Activated CD4-positive, alpha-beta T cell treated with anti-CD3 and anti-CD28 coated beads, Interleukin-2, amount 10 ng/mL, durations not matched to agents 24 days and 14 days (primary cell): ENCODE measurements around the gene FOXI2. TPM values are rescaled to one million over a fixed set of nuclear protein-coding genes. Genes with fewer than 3 reads are reported as not detected.

Experiments
- DNase-seq: peaks from one replicate; pipeline ENCODE4 v3.0.0; 2022
- H3K27ac Mint-ChIP-seq: one replicate; pipeline ENCODE4 v1.8.0; 2022; ENCODE audit warnings: mild to moderate bottlenecking, mixed read lengths
- H3K27me3 Mint-ChIP-seq: one replicate; pipeline ENCODE4 v1.8.0; 2022; ENCODE audit warnings: mixed read lengths
- H3K36me3 Mint-ChIP-seq: one replicate; pipeline ENCODE4 v1.8.0; 2022; ENCODE audit warnings: low read depth, mild to moderate bottlenecking, mixed read lengths
- H3K4me1 Mint-ChIP-seq: one replicate; pipeline ENCODE4 v1.8.0; 2021; ENCODE audit warnings: mixed read lengths
- H3K4me3 Mint-ChIP-seq: one replicate; pipeline ENCODE4 v1.8.0; 2022; ENCODE audit warnings: mild to moderate bottlenecking, moderate library complexity, mixed read lengths
- H3K9me3 Mint-ChIP-seq: one replicate; pipeline ENCODE4 v1.8.0; 2021; ENCODE audit warnings: mixed read lengths
- intact Hi-C: fragments of 100-400 bp; cut with micrococcal nuclease; formaldehyde crosslinking; loops from one replicate; pipeline ENCODE4 v1.15.1; 2023
- total RNA-seq: library from RNA; stranded (reverse); gene quantifications from 2 replicates; pipeline ENCODE4 v1.2.3, GENCODE V29; 2022

The FOXI2 gene
- total RNA-seq, 1 donor from 2014 or later = not detected

- intact Hi-C loops = no loop called here
- Mint-ChIP-seq H3K4me1 (no peaks in the 10 kb centered on the region), H3K27ac (no peak overlapping the region), H3K9me3 (no peaks in the 10 kb centered on the region), H3K36me3 (no peaks in the 10 kb centered on the region), H3K27me3 (peaks cover 37% of the 10 kb centered on the region), H3K4me3 (no peak overlapping the region)
- DNase-seq = no peak
Measured at GRCh38 chr10:127735723-127736221, 1.2 kb upstream of the FOXI2 start.

GRCh38 chr10:127736222-127736914 is 617 bp upstream of the FOXI2 start:
- H3K4me3 Mint-ChIP-seq = no peak overlapping the region
- intact Hi-C loops = no loop called here
- H3K36me3 Mint-ChIP-seq = no peaks in the 10 kb centered on the region
- no peaks in the 10 kb centered on the region for H3K4me1 Mint-ChIP-seq
- DNase-seq = no peak
- H3K27me3 Mint-ChIP-seq = peaks cover 37% of the 10 kb centered on the region
- H3K9me3 Mint-ChIP-seq = no peaks in the 10 kb centered on the region
- no peak overlapping the region for H3K27ac Mint-ChIP-seq

DNA sequence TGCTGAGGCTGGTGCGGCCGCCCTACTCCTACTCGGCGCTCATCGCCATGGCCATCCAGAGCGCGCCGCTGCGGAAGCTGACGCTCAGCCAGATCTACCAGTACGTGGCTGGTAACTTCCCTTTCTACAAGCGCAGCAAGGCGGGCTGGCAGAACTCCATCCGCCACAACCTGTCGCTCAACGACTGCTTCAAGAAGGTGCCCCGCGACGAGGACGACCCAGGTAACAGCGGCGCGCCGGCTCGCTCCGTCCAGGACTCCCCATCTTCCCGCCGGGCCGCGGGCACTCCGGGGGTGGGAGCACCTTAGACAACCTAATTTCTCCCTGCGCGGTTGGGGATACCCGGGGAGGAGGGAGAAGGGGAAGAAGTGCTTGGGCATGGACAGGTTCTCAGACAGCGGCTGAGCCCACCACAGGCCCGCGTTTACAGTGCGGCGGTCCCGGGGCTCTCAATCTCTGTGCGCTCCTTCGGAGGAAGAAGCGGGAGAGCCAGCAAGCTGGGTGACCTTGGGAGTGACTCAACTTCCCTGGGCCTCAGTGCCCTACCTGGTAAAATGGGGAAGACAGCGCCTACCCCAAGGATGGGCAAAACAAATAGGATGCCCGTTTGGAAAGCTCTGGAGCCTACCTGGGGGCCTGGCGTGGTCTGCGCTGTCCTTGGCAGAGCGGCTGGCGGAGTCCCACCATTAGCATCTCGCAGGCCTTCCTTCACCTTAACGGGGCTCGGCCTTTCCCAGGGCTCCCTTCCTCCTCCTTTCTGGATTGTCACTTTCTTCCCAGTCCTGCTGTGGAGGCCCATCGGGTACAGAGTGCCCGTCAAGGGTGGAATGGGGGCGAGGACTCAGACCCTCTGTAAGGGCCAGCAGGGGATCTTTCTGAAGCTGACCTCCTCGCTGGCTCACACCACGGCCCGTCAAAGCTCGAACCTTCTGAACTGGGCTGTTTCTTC is 852 bp downstream of the FOXI2 start:
- DNase-seq = no peak
- intact Hi-C loops = no loop called here
- no peaks in the 10 kb centered on the region for H3K9me3 Mint-ChIP-seq
- no peaks in the 10 kb centered on the region for H3K36me3 Mint-ChIP-seq
- peaks cover 37% of the 10 kb centered on the region for H3K27me3 Mint-ChIP-seq
- no peak overlapping the region for H3K4me3 Mint-ChIP-seq
- H3K27ac Mint-ChIP-seq = no peak overlapping the region
- no peaks in the 10 kb centered on the region for H3K4me1 Mint-ChIP-seq

DNA sequence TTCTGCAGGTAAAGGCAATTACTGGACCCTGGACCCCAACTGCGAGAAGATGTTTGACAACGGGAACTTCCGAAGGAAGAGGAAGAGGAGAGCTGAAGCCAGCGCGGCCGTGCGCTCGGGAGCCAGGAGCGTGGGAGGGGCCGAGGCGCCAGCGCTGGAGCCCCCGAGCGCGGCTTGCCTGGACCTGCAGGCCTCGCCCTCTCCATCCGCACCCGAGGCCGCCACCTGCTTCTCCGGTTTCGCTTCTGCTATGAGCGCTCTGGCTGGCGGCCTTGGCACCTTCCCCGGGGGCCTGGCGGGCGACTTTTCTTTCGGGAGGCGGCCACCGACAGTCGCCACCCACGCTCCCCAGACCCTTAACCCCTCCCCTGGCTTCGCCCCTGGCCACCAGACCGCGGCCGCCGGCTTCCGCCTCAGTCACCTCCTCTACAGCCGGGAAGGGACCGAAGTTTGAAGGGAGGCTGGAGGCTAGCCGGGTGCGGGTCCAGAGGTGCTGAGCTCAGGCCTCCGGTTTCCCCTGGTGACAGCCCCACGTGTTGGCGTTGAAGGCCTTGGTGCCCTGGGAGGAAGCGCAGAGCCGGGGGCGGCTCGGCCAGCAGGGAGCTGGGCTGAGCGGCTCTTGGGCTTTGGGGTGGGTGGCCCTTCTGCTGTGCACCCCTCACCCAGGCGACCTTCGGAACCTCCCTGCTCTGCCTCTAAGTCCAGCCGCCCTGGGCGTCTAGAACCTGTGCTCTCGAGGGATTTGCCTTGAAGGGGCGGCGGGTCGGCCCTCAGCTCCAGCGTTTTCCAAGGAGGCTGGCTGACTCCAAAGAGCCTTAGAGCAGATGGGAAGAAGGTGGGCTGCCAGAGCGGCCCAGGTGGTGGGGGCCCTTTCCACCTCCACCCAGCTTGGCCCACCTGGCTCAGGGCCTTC is 1.8 kb downstream of the FOXI2 start:
- intact Hi-C loops = no loop called here
- Mint-ChIP-seq H3K36me3 (no peaks in the 10 kb centered on the region), H3K4me1 (no peaks in the 10 kb centered on the region)

DNA sequence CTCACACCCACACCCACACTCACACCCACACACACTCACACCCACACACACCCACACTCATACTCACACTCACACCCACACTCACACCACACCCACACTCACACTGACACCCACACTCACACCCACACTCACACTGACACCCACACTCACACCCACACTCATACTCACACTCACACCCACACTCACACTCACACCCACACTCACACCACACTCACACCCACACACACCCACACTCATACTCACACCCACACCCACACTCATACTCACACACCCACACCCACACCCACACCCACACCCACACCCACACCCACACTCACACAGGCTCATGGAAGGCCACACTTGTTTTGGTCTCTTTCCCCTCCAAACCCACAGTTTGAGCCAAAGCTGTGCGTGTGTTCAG is 2.9 kb downstream of the FOXI2 start:
- Mint-ChIP-seq H3K27me3 (peaks cover 20% of the 10 kb centered on the region), H3K27ac (peak overlapping the region; percentile 76), H3K4me3 (no peak overlapping the region), H3K4me1 (no peaks in the 10 kb centered on the region), H3K36me3 (no peaks in the 10 kb centered on the region), H3K9me3 (no peaks in the 10 kb centered on the region)
- no peak for DNase-seq
- intact Hi-C loops = no loop called here

More for the DNA sequence above, 1.8 kb downstream of the FOXI2 start:
- no peaks in the 10 kb centered on the region for H3K9me3 Mint-ChIP-seq
- H3K4me3 Mint-ChIP-seq = no peak overlapping the region
- no peak overlapping the region for H3K27ac Mint-ChIP-seq
- no peak for DNase-seq
- peaks cover 28% of the 10 kb centered on the region for H3K27me3 Mint-ChIP-seq

DNA sequence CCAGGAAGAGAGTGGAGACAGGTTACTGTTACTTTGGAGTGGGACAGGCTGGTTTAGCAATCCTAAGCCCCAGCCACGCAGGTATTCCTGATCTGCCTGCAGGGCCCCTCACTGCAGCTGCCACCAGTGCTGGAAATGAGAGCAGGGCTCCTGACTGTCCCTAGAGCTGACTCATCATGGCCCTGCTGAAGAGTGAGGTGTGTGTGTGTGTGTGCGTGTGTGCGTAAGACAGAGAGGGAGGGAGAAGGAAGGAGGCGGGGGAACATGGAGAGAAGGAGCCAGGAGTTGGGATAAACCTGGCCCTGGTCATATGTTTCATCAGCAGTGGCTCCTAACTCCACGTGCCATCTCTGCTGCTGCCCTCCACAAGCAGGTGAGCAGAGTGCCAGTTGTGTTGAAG is 3.6 kb downstream of the FOXI2 start:
- no peak for DNase-seq
- H3K27me3 Mint-ChIP-seq = peaks cover 14% of the 10 kb centered on the region
- H3K27ac Mint-ChIP-seq = no peak overlapping the region
- H3K9me3 Mint-ChIP-seq = no peaks in the 10 kb centered on the region
- H3K36me3 Mint-ChIP-seq = no peaks in the 10 kb centered on the region
- H3K4me3 Mint-ChIP-seq = no peak overlapping the region
- intact Hi-C loops = no loop called here
- no peaks in the 10 kb centered on the region for H3K4me1 Mint-ChIP-seq

GRCh38 chr10:127743205-127743604 is 6.2 kb downstream of the FOXI2 start:
- Mint-ChIP-seq H3K36me3 (no peaks in the 10 kb centered on the region), H3K27ac (no peak overlapping the region), H3K27me3 (peaks cover 2% of the 10 kb centered on the region), H3K4me1 (no peaks in the 10 kb centered on the region), H3K9me3 (no peaks in the 10 kb centered on the region), H3K4me3 (no peak overlapping the region)
- intact Hi-C loops = no loop called here
- no peak for DNase-seq

GRCh38 chr10:127744956-127745355 is 8.0 kb downstream of the FOXI2 start:
- no peak overlapping the region for H3K4me3 Mint-ChIP-seq
- intact Hi-C loops = no loop called here
- H3K36me3 Mint-ChIP-seq = no peaks in the 10 kb centered on the region
- H3K9me3 Mint-ChIP-seq = peaks cover 4% of the 10 kb centered on the region
- no peaks in the 10 kb centered on the region for H3K4me1 Mint-ChIP-seq
- H3K27ac Mint-ChIP-seq = no peak overlapping the region
- no peak for DNase-seq
- H3K27me3 Mint-ChIP-seq = no peaks in the 10 kb centered on the region

- Mint-ChIP-seq H3K4me1 (no peaks in the 10 kb centered on the region), H3K36me3 (no peaks in the 10 kb centered on the region), H3K4me3 (no peak overlapping the region), H3K9me3 (peaks cover 4% of the 10 kb centered on the region), H3K27me3 (no peaks in the 10 kb centered on the region), H3K27ac (no peak overlapping the region)
- intact Hi-C loops = no loop called here
- no peak for DNase-seq
Measured at GRCh38 chr10:127745861-127746260, 8.9 kb downstream of the FOXI2 start.

- DNase-seq = no peak
- Mint-ChIP-seq H3K36me3 (no peaks in the 10 kb centered on the region), H3K27ac (no peak overlapping the region), H3K4me1 (no peaks in the 10 kb centered on the region), H3K9me3 (no peaks in the 10 kb centered on the region), H3K27me3 (peaks cover 3% of the 10 kb centered on the region), H3K4me3 (no peak overlapping the region)
- intact Hi-C loops = no loop called here
Measured at GRCh38 chr10:127755753-127756152, 18.8 kb downstream of the FOXI2 start.

- H3K36me3 Mint-ChIP-seq = no peaks in the 10 kb centered on the region
- no peak for DNase-seq
- no peak overlapping the region for H3K27ac Mint-ChIP-seq
- intact Hi-C loops = no loop called here
- no peaks in the 10 kb centered on the region for H3K9me3 Mint-ChIP-seq
- peaks cover 3% of the 10 kb centered on the region for H3K27me3 Mint-ChIP-seq
- no peak overlapping the region for H3K4me3 Mint-ChIP-seq
- no peaks in the 10 kb centered on the region for H3K4me1 Mint-ChIP-seq
Measured at GRCh38 chr10:127756264-127756663, 19.3 kb downstream of the FOXI2 start.

- DNase-seq = no peak
- Mint-ChIP-seq H3K4me3 (no peak overlapping the region), H3K27ac (no peak overlapping the region), H3K9me3 (no peaks in the 10 kb centered on the region), H3K27me3 (peaks cover 3% of the 10 kb centered on the region), H3K4me1 (no peaks in the 10 kb centered on the region), H3K36me3 (no peaks in the 10 kb centered on the region)
- intact Hi-C loops = no loop called here
Measured at GRCh38 chr10:127757033-127757432, 20.0 kb downstream of the FOXI2 start.

DNA sequence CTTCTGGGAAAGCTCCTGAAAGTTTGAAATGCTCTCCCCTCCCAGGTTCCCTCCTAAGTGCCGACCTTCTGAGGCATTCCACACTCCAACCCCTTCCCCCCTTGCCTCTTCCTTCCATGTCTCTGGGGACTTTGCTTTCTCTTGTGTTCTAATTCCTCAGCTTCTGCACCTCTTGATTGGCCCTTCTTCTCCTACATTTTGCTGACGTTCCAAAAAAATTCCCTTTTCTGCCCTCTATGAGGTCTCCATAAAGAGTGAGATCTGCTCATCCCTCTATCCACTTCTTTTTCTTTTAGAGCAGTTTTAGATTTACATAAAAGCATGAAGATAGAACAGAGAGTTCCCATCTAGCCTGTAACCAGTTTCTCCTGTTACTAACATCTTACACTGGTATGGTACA is 22.3 kb downstream of the FOXI2 start:
- Mint-ChIP-seq H3K27ac (no peak overlapping the region), H3K4me1 (no peaks in the 10 kb centered on the region), H3K9me3 (no peaks in the 10 kb centered on the region), H3K4me3 (no peak overlapping the region), H3K36me3 (no peaks in the 10 kb centered on the region), H3K27me3 (peaks cover 6% of the 10 kb centered on the region)
- DNase-seq = no peak
- intact Hi-C loops = no loop called here
